LNCaP clone FGC (cell line): ENCODE measurements around the gene COL23A1.
A peak's percentile ranks its signal among the peaks of the same experiment; 100 is the strongest.
"Not testable (repeated sequence)": the region's sequence is repeated elsewhere in the genome, so short reads cannot be mapped to it uniquely, and the experiment has no call there.

Source experiments
- DNase-seq: peaks from one replicate; pipeline ENCODE4 v3.0.0-alpha.2; 2011; ENCODE audit warnings: low read depth
- H3K4me3 ChIP-seq: 2 replicates; pipeline ENCODE4 v1.5.1; 2011; ENCODE audit warnings: mild to moderate bottlenecking, low read depth, low read length, control low read depth
- TF ChIP-seq, protein P1 (sequence below): IDR thresholded peaks from 2 replicates; pipeline ENCODE4 v1.5.1; 2012; ENCODE audit warnings: mild to moderate bottlenecking; ENCODE audit not compliant: control insufficient read depth, insufficient read depth; ENCODE audit errors: extremely low read depth

COL23A1 gene

GRCh38 chr5:178306430-178307225, 283.6 kb downstream of the COL23A1 start:
- DNase-seq: no peak
- H3K4me3 ChIP-seq: no peak overlapping the region
- TF ChIP-seq, protein P1, sequence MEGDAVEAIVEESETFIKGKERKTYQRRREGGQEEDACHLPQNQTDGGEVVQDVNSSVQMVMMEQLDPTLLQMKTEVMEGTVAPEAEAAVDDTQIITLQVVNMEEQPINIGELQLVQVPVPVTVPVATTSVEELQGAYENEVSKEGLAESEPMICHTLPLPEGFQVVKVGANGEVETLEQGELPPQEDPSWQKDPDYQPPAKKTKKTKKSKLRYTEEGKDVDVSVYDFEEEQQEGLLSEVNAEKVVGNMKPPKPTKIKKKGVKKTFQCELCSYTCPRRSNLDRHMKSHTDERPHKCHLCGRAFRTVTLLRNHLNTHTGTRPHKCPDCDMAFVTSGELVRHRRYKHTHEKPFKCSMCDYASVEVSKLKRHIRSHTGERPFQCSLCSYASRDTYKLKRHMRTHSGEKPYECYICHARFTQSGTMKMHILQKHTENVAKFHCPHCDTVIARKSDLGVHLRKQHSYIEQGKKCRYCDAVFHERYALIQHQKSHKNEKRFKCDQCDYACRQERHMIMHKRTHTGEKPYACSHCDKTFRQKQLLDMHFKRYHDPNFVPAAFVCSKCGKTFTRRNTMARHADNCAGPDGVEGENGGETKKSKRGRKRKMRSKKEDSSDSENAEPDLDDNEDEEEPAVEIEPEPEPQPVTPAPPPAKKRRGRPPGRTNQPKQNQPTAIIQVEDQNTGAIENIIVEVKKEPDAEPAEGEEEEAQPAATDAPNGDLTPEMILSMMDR: no peak

GRCh38 chr5:178305801-178306200, 284.4 kb downstream of the COL23A1 start:
- DNase-seq: no peak
- H3K4me3 ChIP-seq: no peak overlapping the region
- TF ChIP-seq, protein P1: no peak

DNA sequence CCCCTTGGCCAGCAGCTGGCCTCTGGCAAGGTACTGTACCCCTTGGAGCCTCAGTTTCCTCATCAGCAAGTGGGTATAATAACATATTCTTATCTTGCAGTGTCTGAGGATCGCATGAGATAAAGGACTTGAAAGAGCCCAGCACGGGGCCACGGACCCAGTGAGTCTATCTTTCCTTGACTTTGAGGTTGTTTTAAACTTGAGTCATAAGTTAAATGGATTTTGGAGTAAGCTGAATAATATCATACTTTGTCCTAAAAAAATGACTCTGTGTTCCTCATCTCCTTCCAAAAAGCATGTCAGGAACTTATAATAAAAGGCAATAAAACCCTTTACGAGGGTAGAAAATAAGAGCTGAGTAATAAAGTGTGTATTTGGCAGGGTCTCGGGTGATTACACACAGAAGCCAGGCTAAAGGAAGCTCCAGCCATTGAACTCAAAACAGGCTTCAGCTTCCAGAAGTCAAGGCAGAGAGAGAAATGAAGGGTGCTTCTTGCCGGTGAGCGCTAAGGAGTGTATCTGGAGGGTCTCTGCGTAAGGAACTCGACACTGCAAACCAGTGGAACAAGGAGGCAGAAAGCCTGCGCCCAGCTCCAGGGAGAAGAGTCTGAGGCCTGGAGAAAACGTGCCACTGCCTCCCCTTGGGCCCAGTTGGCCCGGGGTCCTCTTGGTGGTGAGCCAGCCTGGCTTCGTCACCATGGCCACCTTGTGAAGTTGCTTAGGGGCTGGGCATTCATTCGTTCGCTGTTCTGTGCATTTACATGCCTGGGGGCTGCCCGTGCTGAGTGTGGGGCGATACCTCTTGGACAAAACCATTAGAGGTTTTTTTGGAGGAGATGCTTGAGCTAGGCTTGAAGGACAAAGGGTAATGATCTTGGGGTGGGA, 285.2 kb downstream of the COL23A1 start:
- TF ChIP-seq, protein P1: no peak
- peak; percentile 79 for DNase-seq
- no peak overlapping the region for H3K4me3 ChIP-seq

DNA sequence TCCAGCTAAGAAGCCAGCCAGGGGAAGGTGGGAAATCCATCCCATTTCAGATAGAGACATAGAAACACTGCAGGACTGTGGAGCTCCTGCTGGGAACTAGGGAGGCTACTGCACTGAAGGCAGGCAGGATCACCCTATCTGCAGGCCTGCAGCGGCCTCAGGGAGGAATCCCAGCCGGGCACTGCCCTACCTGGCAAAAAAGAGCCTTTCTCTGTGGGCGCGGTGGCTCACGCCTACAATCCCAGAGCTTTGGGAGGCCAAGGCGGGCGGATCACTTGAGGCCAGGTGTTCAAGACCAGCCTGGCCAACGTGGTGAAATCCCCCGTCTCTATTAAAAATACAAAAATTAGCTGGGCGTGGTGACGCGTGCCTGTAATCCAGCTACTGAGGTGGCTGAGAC, 286.2 kb downstream of the COL23A1 start:
- TF ChIP-seq, protein P1: no peak
- H3K4me3 ChIP-seq: no peak overlapping the region
- DNase-seq: no peak

DNA sequence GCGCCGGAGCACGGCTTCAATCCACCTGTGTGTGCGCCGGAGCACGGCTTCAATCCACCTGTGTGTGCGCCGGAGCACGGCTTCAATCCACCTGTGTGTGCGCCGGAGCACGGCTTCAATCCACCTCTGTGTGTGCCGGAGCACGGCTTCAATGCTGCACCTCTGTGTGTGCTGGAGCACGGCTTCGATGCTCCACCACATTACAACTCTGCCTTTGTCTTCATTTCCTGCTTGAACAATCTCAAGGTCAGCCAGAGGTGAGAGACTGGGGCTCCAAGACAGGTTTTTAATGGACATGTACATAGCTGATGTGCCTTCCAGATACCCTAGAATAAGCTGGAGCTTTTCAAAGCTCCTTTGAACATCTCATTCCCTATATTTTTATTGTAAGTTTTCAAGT, 287.9 kb downstream of the COL23A1 start:
- not testable (repeated sequence) for H3K4me3 ChIP-seq

GRCh38 chr5:178301641-178302040, 288.6 kb downstream of the COL23A1 start:
- no peak overlapping the region for H3K4me3 ChIP-seq
- TF ChIP-seq, protein P1: no peak
- DNase-seq: no peak

More for the DNA sequence above, 287.9 kb downstream of the COL23A1 start:
- DNase-seq: not testable (repeated sequence)

GRCh38 chr5:178298283-178298807, 291.8 kb downstream of the COL23A1 start:
- DNase-seq: no peak
- no peak overlapping the region for H3K4me3 ChIP-seq
- TF ChIP-seq, protein P1: no peak
